PC-9 (cell line): ENCODE data around the gene AQP3.
"Not testable (repeated sequence)": the region's sequence is repeated elsewhere in the genome, so short reads cannot be mapped to it uniquely, and the experiment has no call there.

ENCODE experiments used
- EZH2 ChIP-seq: fragments of 200-600 bp; sonication (generic); IDR thresholded peaks from 2 replicates; pipeline ENCODE4 v1.8.0; 2017; ENCODE audit warnings: antibody characterized with exemption, low read depth
- TF ChIP-seq, protein P1 (sequence below): fragments of 200-600 bp; sonication (generic); conservative IDR thresholded peaks from 2 replicates; pipeline ENCODE4 v1.6.1; 2017; ENCODE audit warnings: mixed run types, antibody characterized with exemption, mild to moderate bottlenecking, moderate library complexity

DNA sequence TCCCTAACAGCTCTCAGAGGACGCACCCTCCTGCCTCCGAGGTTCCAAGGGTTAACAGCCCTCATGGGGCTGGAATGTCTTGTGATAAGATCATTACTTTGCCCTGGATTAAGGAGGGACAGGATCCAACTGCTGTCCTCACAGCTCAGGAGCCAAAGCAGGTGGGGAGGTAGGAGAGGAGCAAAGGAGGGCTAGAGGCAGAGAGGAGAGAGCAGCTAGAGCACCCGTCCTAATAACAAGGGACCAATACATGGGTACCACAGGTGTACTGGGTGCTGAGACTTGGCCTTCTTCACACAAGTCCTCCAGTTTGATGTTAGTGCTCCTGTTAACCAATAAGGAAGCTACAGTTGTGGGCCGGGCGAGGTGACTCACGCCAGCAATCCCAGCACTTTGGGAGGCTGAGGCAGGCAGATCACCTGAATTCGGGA is 54.8 kb downstream of the AQP3 start:
- TF ChIP-seq, protein P1, sequence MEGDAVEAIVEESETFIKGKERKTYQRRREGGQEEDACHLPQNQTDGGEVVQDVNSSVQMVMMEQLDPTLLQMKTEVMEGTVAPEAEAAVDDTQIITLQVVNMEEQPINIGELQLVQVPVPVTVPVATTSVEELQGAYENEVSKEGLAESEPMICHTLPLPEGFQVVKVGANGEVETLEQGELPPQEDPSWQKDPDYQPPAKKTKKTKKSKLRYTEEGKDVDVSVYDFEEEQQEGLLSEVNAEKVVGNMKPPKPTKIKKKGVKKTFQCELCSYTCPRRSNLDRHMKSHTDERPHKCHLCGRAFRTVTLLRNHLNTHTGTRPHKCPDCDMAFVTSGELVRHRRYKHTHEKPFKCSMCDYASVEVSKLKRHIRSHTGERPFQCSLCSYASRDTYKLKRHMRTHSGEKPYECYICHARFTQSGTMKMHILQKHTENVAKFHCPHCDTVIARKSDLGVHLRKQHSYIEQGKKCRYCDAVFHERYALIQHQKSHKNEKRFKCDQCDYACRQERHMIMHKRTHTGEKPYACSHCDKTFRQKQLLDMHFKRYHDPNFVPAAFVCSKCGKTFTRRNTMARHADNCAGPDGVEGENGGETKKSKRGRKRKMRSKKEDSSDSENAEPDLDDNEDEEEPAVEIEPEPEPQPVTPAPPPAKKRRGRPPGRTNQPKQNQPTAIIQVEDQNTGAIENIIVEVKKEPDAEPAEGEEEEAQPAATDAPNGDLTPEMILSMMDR, result not testable (repeated sequence)
- TF ChIP-seq EZH2, result not testable (repeated sequence)
